Prostate gland (tissue), 2 donors: Measurements from ENCODE around the gene TEKT2.

ENCODE experiments used
- CTCF ChIP-seq, 4 experiments: fragments of 200-600 bp in 2 of 4; fragments of 450-650 bp in 2 of 4; sonication (generic) in 2 of 4; IDR thresholded peaks; 1 replicate in 3 of 4; 2 replicates in 1 of 4; pipeline ENCODE4 v1.5.1; 2016 to 2019; ENCODE audit warnings: antibody characterized with exemption in 4 of 4, mild to moderate bottlenecking in 2 of 4, moderate library complexity in 2 of 4
- POLR2AphosphoS5 ChIP-seq: sonication (generic); formaldehyde crosslinking; IDR thresholded peaks from one replicate; pipeline ENCODE4 v1.6.1; 2017; ENCODE audit warnings: antibody characterized with exemption

- no peak for TF ChIP-seq CTCF (IDR thresholded peaks at IDR 0.05)
- TF ChIP-seq POLR2AphosphoS5: no peak
These were observed 712 bp downstream of the TEKT2 start for GRCh38 chr1:36084497-36085115.
